ENCODE measurements around the gene KIF16B. TPM values are rescaled to one million over a fixed set of nuclear protein-coding genes. Genes with fewer than 3 reads are reported as not detected.

The KIF16B gene
- total and polyA plus RNA-seq, 2 of the 8 experiments (the other 6 are each of a cell fraction or from before 2014, with no cell fraction given), result 3.0 to 9.2 TPM

- Histone ChIP-seq H3K27ac (ENCODE audit: low read depth, low read length) (no peak overlapping the region), H3K9me3 (ENCODE audit: insufficient read depth in 2 of 2, low read depth in 1 of 2, low read length in 1 of 2) (peaks cover 5 to 8% of the 10 kb centered on the region in 2 experiments; a peak in 1 of 4 replicates), H3K79me1 (ENCODE audit: low read depth, low read length) (no peaks in the 10 kb centered on the region), H3K9ac (replicated peaks in 1 of 4; ENCODE audit: extremely low read depth in 1 of 4, low read depth in 3 of 4, low read length in 3 of 4) (no peak overlapping the region), H3K36me3 (ENCODE audit: control insufficient read depth in 2 of 4, insufficient read depth in 4 of 4, low read length in 3 of 4) (no peaks in the 10 kb centered on the region), H3K14ac (ENCODE audit: insufficient read length) (no peak overlapping the region), H3K27me3 (replicated peaks in 1 of 4; ENCODE audit: control insufficient read depth in 3 of 4, extremely low read depth in 1 of 4, insufficient read depth in 3 of 4, low read length in 3 of 4) (no peaks in the 10 kb centered on the region), H3K23me2 (ENCODE audit: low read depth, low read length) (no peaks in the 10 kb centered on the region), H4K5ac (ENCODE audit: insufficient read length, low read depth, low read length) (no peak overlapping the region), H4K91ac (replicated peaks; ENCODE audit: insufficient read length, low read length) (no peak overlapping the region), H3K18ac (ENCODE audit: extremely low read depth, low read length) (no peak overlapping the region), H3K4me2 (ENCODE audit: insufficient read depth in 1 of 2, low read depth in 2 of 2, low read length in 2 of 2) (no peak overlapping the region), H4K20me1 (replicated peaks in 1 of 2; ENCODE audit: control insufficient read depth in 1 of 2, insufficient read depth in 2 of 2, low read length in 2 of 2) (no peaks in the 10 kb centered on the region), H4K8ac (ENCODE audit: extremely low read depth, insufficient read depth, low read length) (no peak overlapping the region), H2AFZ (ENCODE audit: low read length) (no peak overlapping the region), H2BK5ac (ENCODE audit: low read depth, low read length) (no peak overlapping the region), H3K4ac (replicated peaks; ENCODE audit: insufficient read length, low read depth, low read length) (no peak overlapping the region), H2BK20ac (ENCODE audit: low read length) (no peak overlapping the region), H3K56ac (replicated peaks; ENCODE audit: insufficient read length, low read depth, low read length) (no peak overlapping the region), H2AK5ac (ENCODE audit: low read depth, low read length) (no peak overlapping the region), H2BK15ac (ENCODE audit: low read length) (no peak overlapping the region), H3K4me1 (replicated peaks in 1 of 4; ENCODE audit: control insufficient read depth in 3 of 4, insufficient read depth in 4 of 4, low read length in 3 of 4) (peaks cover 0 to 3% (median 1%) of the 10 kb centered on the region in 4 experiments; a peak in 1 of 7 replicates), H3K23ac (ENCODE audit: insufficient read length) (no peak overlapping the region), H3K4me3 (ENCODE audit: extremely low read depth in 1 of 4, insufficient read depth in 2 of 4, low read depth in 3 of 4, low read length in 4 of 4) (no peak overlapping the region), H2BK12ac (ENCODE audit: low read depth, low read length) (no peak overlapping the region), H2BK120ac (replicated peaks; ENCODE audit: low read depth, low read length) (no peak overlapping the region), H3K79me2 (ENCODE audit: control insufficient read depth in 1 of 2, insufficient read depth in 2 of 2, low read length in 2 of 2) (no peaks in the 10 kb centered on the region)
- ChIA-PET CTCF (ENCODE audit: partially characterized antibody) (interaction anchor here (0.7 to 2.5 kb wide), 4 partner anchors 10 to 76 kb away, joined by 3 to 6 read pairs (median 4); no protein-coding TSS in a partner anchor), POLR2A (ENCODE audit: partially characterized antibody) (no interaction called here)
- no peak for TF ChIP-seq KDM1A (IDR thresholded peaks at IDR 0.05; ENCODE audit: borderline replicate concordance, low read length)
- TF ChIP-seq FOSL1 (IDR thresholded peaks at IDR 0.05; ENCODE audit: insufficient read depth, low read depth, low read length), result no peak
- no peak for TF ChIP-seq GABPA (IDR thresholded peaks at IDR 0.05; ENCODE audit: borderline replicate concordance, insufficient read depth, low read length)
- FAIRE-seq, result no peak
- 97% methylated on average over 7 of the region's 7 CpGs; no CpG with 5 or more reads in 1 of the 2 experiments for WGBS, 2 experiments (ENCODE audit: extremely low coverage in 1 of 2, insufficient coverage in 1 of 2, insufficient read length in 1 of 2, insufficient replicate concordance in 2 of 2, low coverage in 1 of 2, low lambda C conversion rate in 2 of 2, missing lambda C conversion rate in 1 of 2)
- no peak for DNase-seq (ENCODE audit: low read depth in 1 of 2, low spot score in 2 of 2)
Measured at GRCh38 chr20:16615199-16615598, 42.0 kb upstream of the KIF16B start.

Data from H1 (cell line).